Measurements from ENCODE around the gene ITPR3. TPM values are rescaled to one million over a fixed set of nuclear protein-coding genes. Genes with fewer than 3 reads are reported as not detected.
A peak's percentile ranks its signal among the peaks of the same experiment; 100 is the strongest.

The ITPR3 gene
- total RNA-seq (2016; rRNA removed; fragmentation: Illumina TruSeq; extraction: Trizol) (3.4 and 3.8 TPM in 2 replicates), polyA plus RNA-seq (2011; rRNA removed) (21.4 and 27.4 TPM in 2 replicates), polyA minus RNA-seq (2011; rRNA and poly(A)+ RNA removed; ENCODE audit: low replicate concordance) (47.0 and 79.8 TPM in 2 replicates), Bru-seq, nascent RNA (percentile 56 among the genes with signal in this experiment), BruChase-seq, experiment 1, labeled RNA remaining after a 6-hour chase (percentile 76 among the genes with signal in this experiment), BruChase-seq, experiment 2, labeled RNA remaining after a 2-hour chase (percentile 63 among the genes with signal in this experiment)
- total RNA-seq (2016; cell fraction: cytosol; rRNA removed; fragmentation: Illumina TruSeq; extraction: Trizol; ENCODE audit: low read depth): 0.30 and 0.44 TPM in 2 replicates
- 2.6 and 4.1 TPM in 2 replicates for total RNA-seq (2016; cell fraction: insoluble cytoplasmic fraction; rRNA removed; fragmentation: Illumina TruSeq; extraction: Trizol)
- 1.5 and 1.7 TPM in 2 replicates for total RNA-seq (2016; cell fraction: membrane; rRNA removed; fragmentation: Illumina TruSeq; extraction: Trizol)
- 5.0 and 5.8 TPM in 2 replicates for total RNA-seq (2016; cell fraction: nucleus; rRNA removed; fragmentation: Illumina TruSeq; extraction: Trizol)
- 11.6 and 15.9 TPM in 2 replicates for polyA plus RNA-seq (2011; cell fraction: cytosol; rRNA removed)
- 175 and 242 TPM in 2 replicates for polyA plus RNA-seq (2011; cell fraction: nucleus; rRNA removed)
- polyA plus RNA-seq (2012): 10.0 and 18.8 TPM in 2 replicates
- polyA plus RNA-seq (2016; cell fraction: cytosol; fragmentation: Illumina TruSeq; extraction: Trizol; ENCODE audit: low read depth): 0.20 and 0.24 TPM in 2 replicates
- polyA plus RNA-seq (2016; cell fraction: insoluble cytoplasmic fraction; fragmentation: Illumina TruSeq; extraction: Trizol; ENCODE audit: low read depth): 1.6 and 2.3 TPM in 2 replicates
- 0.54 and 0.78 TPM in 2 replicates for polyA plus RNA-seq (2016; cell fraction: membrane; fragmentation: Illumina TruSeq; extraction: Trizol; ENCODE audit: low read depth)
- polyA plus RNA-seq (2016; cell fraction: nucleus; fragmentation: Illumina TruSeq; extraction: Trizol; ENCODE audit: insufficient read depth, low read depth): 11.8 and 13.7 TPM in 2 replicates
- polyA minus RNA-seq (2011; cell fraction: cytosol; rRNA and poly(A)+ RNA removed): 20.4 and 20.8 TPM in 2 replicates
- polyA minus RNA-seq (2011; cell fraction: nucleus; rRNA and poly(A)+ RNA removed): 36.2 and 39.1 TPM in 2 replicates
- long read RNA-seq, experiment 1, partial matches to known transcripts: 3 of 3 reads
- long read RNA-seq, experiment 1, other reads (novel, unspliced or antisense): 0 of 3 reads
- long read RNA-seq, experiment 2, full-length matches to known transcripts: 7 of 107 reads
- long read RNA-seq, experiment 2, partial matches to known transcripts: 67 of 107 reads
- long read RNA-seq, experiment 2, other reads (novel, unspliced or antisense): 33 of 107 reads

DNA sequence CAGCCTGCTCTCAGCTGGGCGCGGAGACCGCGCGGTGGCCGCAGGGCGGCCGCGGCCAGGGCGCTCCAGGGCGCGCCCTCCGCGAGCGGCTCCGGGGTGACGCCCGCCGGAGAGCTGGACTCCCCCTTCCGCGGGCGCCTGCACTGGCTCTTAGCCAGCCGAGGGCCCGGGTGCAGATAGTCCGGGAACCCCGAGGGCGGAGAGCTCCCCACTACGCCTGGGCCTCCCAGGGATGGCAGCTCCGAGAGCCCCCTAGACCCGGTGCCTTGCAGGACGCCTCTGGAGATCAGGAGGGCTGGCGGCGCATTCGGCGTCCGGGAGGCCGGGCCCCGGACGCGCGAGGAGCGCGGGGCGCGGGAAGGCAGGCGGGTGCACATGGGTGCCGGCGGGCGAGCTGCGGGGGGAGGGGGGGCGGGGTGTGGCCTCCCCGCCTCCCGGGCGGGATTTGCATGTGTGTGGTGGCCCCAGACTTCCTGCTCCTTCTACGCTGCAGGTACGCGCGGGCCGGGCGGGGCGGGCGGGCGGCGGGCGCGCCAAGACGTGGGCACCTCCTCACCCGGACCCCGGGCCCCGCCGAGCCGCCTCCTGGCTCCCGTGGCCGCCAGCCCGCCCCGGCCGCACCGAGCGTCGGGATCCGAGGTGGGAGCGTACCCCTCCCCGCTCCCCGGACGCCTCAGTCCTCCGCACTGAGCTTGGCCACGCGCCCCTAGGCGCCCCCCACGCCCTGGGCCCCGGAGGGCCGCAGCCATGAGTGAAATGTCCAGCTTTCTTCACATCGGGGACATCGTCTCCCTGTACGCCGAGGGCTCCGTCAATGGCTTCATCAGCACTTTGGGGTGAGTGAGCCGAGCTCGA, at the start of gene ITPR3:
Gene ITPR3 (plus strand): TSS at position 467 of the 855 bp plus-strand sequence. CDS start 281 bp downstream, at position 748.
- DNase-seq (ENCODE audit: low spot score) (no peak), ATAC-seq (peak; percentile 75), FAIRE-seq (no peak)
- Histone ChIP-seq H3K79me2 (ENCODE audit: insufficient read depth, low read length) (peaks cover 2% of the 10 kb centered on the region), H3K4me3 (replicated peaks in 1 of 3; ENCODE audit: insufficient read depth in 1 of 3, low read depth in 2 of 3, low read length in 3 of 3) (peak within 1 kb of the TSS; percentile 80 to 86 (median 82)), H4K20me1 (ENCODE audit: insufficient read depth, low read length) (no peaks in the 10 kb centered on the region; the same call in 1 of the 2 replicates), H3K9ac (ENCODE audit: insufficient read depth, low read depth, low read length) (peak within 1 kb of the TSS; percentile 64), H3K9me3 (ENCODE audit: low read length) (no peaks in the 10 kb centered on the region), H3K4me1 (ENCODE audit: insufficient read depth, low read length) (peaks cover 52% of the 10 kb centered on the region), H2AFZ (ENCODE audit: low read length) (no peak within 1 kb of the TSS), H3K36me3 (replicated peaks in 1 of 2; ENCODE audit: control insufficient read depth in 1 of 2, insufficient read depth in 2 of 2, low read length in 2 of 2) (no peaks in the 10 kb centered on the region), H3K27me3 (ENCODE audit: control insufficient read depth in 1 of 2, insufficient read depth in 2 of 2, low read length in 2 of 2) (peaks cover 0 to 15% of the 10 kb centered on the region in 2 experiments; a peak in 3 of 5 replicates), H3K4me2 (ENCODE audit: low read depth, low read length) (peak within 1 kb of the TSS; percentile 96), H3K27ac (ENCODE audit: extremely low read length, insufficient read depth, low read length) (no peak within 1 kb of the TSS)
- 1% methylated on average over 18 of the region's 99 CpGs for WGBS (ENCODE audit: low lambda C conversion rate)
- POLR2A ChIA-PET: interaction anchor here (0.6 to 5.1 kb wide), 11 partner anchors 7 to 219 kb away, joined by 3 to 32 read pairs (median 6); partner anchors contain the start of gene BAK1
- BruUV-seq (replicated peaks): no TSS peak
- intact Hi-C loops (cut with micrococcal nuclease; ENCODE audit: unreplicated experiment) (no loop called here), in situ Hi-C loops (cut with HindIII; ENCODE audit: extremely low pct_ligation_motif_present, low pct_unique_long_range_greater_than_20kb) (loop anchor here (5.0 kb wide), 1 partner anchor 34 kb away; no protein-coding TSS in a partner anchor)
- CTCF ChIA-PET (ENCODE audit: low intra/inter-chr PET ratio, low total read pairs): interaction anchor here (1.5 kb wide), 1 partner anchor 12 kb away, joined by 6 read pairs; no protein-coding TSS in a partner anchor
- TF ChIP-seq CBX5 (CRISPR knock-in tag; IDR thresholded peaks at IDR 0.05; ENCODE audit: borderline replicate concordance): no peak
- TF ChIP-seq RBFOX2 (IDR thresholded peaks at IDR 0.05; ENCODE audit: low read depth, low read length): peak; percentile 51
- 0 out of 2 replicates have a peak, but pooled peaks have one; percentile 6 for TF ChIP-seq KDM2A (CRISPR knock-in tag; IDR thresholded peaks at IDR 0.05; ENCODE audit: borderline replicate concordance, low read depth)
- no peak for TF ChIP-seq MAZ (IDR thresholded peaks at IDR 0.05; ENCODE audit: borderline replicate concordance, low read depth, low read length)
- TF ChIP-seq MAZ (CRISPR knock-in tag; IDR thresholded peaks at IDR 0.05; ENCODE audit: low read depth): peak; percentile 40; the same call in 1 of the 2 replicates
- TF ChIP-seq, protein P1, sequence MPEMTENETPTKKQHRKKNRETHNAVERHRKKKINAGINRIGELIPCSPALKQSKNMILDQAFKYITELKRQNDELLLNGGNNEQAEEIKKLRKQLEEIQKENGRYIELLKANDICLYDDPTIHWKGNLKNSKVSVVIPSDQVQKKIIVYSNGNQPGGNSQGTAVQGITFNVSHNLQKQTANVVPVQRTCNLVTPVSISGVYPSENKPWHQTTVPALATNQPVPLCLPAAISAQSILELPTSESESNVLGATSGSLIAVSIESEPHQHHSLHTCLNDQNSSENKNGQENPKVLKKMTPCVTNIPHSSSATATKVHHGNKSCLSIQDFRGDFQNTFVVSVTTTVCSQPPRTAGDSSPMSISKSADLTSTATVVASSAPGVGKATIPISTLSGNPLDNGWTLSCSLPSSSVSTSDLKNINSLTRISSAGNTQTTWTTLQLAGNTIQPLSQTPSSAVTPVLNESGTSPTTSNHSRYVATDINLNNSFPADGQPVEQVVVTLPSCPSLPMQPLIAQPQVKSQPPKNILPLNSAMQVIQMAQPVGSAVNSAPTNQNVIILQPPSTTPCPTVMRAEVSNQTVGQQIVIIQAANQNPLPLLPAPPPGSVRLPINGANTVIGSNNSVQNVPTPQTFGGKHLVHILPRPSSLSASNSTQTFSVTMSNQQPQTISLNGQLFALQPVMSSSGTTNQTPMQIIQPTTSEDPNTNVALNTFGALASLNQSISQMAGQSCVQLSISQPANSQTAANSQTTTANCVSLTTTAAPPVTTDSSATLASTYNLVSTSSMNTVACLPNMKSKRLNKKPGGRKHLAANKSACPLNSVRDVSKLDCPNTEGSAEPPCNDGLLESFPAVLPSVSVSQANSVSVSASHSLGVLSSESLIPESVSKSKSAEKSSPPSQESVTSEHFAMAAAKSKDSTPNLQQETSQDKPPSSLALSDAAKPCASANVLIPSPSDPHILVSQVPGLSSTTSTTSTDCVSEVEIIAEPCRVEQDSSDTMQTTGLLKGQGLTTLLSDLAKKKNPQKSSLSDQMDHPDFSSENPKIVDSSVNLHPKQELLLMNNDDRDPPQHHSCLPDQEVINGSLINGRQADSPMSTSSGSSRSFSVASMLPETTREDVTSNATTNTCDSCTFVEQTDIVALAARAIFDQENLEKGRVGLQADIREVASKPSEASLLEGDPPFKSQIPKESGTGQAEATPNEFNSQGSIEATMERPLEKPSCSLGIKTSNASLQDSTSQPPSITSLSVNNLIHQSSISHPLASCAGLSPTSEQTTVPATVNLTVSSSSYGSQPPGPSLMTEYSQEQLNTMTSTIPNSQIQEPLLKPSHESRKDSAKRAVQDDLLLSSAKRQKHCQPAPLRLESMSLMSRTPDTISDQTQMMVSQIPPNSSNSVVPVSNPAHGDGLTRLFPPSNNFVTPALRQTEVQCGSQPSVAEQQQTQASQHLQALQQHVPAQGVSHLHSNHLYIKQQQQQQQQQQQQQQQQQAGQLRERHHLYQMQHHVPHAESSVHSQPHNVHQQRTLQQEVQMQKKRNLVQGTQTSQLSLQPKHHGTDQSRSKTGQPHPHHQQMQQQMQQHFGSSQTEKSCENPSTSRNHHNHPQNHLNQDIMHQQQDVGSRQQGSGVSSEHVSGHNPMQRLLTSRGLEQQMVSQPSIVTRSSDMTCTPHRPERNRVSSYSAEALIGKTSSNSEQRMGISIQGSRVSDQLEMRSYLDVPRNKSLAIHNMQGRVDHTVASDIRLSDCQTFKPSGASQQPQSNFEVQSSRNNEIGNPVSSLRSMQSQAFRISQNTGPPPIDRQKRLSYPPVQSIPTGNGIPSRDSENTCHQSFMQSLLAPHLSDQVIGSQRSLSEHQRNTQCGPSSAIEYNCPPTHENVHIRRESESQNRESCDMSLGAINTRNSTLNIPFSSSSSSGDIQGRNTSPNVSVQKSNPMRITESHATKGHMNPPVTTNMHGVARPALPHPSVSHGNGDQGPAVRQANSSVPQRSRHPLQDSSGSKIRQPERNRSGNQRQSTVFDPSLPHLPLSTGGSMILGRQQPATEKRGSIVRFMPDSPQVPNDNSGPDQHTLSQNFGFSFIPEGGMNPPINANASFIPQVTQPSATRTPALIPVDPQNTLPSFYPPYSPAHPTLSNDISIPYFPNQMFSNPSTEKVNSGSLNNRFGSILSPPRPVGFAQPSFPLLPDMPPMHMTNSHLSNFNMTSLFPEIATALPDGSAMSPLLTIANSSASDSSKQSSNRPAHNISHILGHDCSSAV (CRISPR knock-in tag; IDR thresholded peaks at IDR 0.05; ENCODE audit: borderline replicate concordance): no peak

All from HepG2 (cell line).